ENCODE data around the gene PRKAA2. TPM values are rescaled to one million over a fixed set of nuclear protein-coding genes. Genes with fewer than 3 reads are reported as not detected.

PRKAA2 gene
- total RNA-seq, 1 donor from 2014 or later: not detected

DNA sequence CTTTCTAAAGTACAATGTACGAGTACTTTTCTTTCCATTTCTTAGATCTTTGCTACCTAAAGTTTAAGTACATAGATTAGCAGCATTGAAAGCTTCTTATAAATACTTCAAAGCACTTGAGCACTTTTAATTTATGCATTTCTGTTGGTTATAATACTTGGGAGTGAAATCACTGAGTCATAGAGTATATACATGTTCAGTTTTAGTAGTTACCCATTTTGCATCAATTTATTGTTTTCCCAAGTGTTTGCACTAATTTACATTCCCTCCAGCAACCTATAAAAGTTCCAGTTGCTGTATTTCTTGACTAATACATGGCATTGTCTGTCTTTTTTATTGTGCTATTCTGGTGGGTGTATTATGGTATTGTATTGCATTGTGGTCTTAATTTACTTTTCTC is 20.3 kb downstream of the PRKAA2 start:
- no peaks in the 10 kb centered on the region for H3K36me3 Mint-ChIP-seq (ENCODE audit: low read depth)
- H3K4me3 Mint-ChIP-seq (ENCODE audit: low read depth): no peak overlapping the region
- no peak for DNase-seq (ENCODE audit: low spot score)
- H3K27me3 Mint-ChIP-seq (ENCODE audit: low read depth): no peaks in the 10 kb centered on the region
- intact Hi-C loops (cut with micrococcal nuclease): no loop called here
- no peak overlapping the region for H3K27ac Mint-ChIP-seq
- no peaks in the 10 kb centered on the region for H3K4me1 Mint-ChIP-seq (ENCODE audit: low read depth)
- no peaks in the 10 kb centered on the region for H3K9me3 Mint-ChIP-seq

DNA sequence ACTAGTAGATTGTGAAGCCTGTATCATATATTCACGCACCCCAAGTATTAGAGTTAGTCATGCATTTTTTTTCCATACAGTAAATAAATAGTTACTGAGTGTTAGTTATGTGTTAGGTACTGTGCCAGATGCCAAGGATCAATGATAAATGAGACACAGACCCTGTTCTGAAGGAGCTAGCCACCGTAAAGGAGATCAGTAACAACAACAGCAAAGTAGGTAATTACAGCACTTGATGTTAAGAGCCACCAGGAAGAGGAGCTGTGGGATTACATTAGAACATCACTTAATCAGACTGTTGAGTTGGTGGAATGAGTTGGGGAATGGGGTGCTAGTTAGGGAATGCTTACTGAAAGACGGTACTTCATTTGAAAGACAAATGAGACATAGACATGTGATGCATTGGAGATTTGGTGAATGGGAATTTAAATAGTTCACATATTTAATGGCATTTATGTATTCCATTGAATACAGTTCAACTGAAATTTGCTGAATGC is 21.0 kb downstream of the PRKAA2 start:
- Mint-ChIP-seq H3K36me3 (ENCODE audit: low read depth) (no peaks in the 10 kb centered on the region), H3K27ac (no peak overlapping the region)
- intact Hi-C loops (cut with micrococcal nuclease): no loop called here

DNA sequence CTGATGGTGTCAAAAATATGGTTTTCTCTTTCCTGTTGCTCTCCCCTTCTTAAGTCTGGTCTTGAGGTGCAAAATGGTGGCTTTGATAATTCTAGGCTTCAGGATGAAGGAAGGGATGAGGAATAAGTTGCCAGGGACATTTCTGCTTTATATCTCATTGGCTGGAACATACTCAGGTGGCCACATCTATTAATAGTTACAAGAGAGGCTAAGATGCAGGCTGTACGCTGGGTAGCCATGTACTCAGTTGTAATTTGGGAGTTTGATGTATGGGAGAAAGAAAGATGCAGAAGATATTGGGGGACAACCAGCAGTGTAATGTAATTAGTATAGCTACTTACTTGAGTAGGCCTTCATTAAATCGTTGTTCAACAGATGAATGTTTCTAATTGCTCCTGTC is 25.2 kb downstream of the PRKAA2 start:
- Mint-ChIP-seq H3K4me3 (ENCODE audit: low read depth) (no peak overlapping the region), H3K9me3 (no peaks in the 10 kb centered on the region), H3K27ac (no peak overlapping the region), H3K27me3 (ENCODE audit: low read depth) (no peaks in the 10 kb centered on the region), H3K36me3 (ENCODE audit: low read depth) (no peaks in the 10 kb centered on the region), H3K4me1 (ENCODE audit: low read depth) (no peaks in the 10 kb centered on the region)
- no peak for DNase-seq (ENCODE audit: low spot score)
- intact Hi-C loops (cut with micrococcal nuclease): no loop called here

More for the DNA sequence above, 21.0 kb downstream of the PRKAA2 start:
- Mint-ChIP-seq H3K4me1 (ENCODE audit: low read depth) (no peaks in the 10 kb centered on the region), H3K9me3 (no peaks in the 10 kb centered on the region), H3K27me3 (ENCODE audit: low read depth) (no peaks in the 10 kb centered on the region), H3K4me3 (ENCODE audit: low read depth) (no peak overlapping the region)
- no peak for DNase-seq (ENCODE audit: low spot score)

DNA sequence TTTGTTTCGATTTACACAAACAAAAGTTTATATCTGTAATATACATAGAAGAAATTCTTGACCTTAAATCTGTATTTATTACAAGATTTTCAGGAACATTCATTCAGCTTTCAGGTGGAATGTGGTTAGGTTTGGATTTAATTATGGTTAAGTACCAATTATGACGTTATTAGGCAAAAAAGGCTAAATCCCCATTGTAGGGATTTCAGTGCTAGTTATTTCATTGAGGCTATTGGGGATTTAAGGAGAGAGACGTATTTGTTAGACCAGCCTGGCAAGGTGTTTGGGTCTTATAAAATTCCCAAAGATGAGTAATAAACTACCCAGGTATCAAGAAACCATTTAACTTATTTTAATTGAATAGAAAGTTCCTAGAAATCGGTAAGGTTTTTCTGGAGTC is 26.0 kb downstream of the PRKAA2 start:
- Mint-ChIP-seq H3K9me3 (no peaks in the 10 kb centered on the region), H3K27ac (no peak overlapping the region), H3K4me1 (ENCODE audit: low read depth) (no peaks in the 10 kb centered on the region), H3K4me3 (ENCODE audit: low read depth) (no peak overlapping the region), H3K36me3 (ENCODE audit: low read depth) (no peaks in the 10 kb centered on the region), H3K27me3 (ENCODE audit: low read depth) (no peaks in the 10 kb centered on the region)
- intact Hi-C loops (cut with micrococcal nuclease): no loop called here
- DNase-seq (ENCODE audit: low spot score): no peak

DNA sequence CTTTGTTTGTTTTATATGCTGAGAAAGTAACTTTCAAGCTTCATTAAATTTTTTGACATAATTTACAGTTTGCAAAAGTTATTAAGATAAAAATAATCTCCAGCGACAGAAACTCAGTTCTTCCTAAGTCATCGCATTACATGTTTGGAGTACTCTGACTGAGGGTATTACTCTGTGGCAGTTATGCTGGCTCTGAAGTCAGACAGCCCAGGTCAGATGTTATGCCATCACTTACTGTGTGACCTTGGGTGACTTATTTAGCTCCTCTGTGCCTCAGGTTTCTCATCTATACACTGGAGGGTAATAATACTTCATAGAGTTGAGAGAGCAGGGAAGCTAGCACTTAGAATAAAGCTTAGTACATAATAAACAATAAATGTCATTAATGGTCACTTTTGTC is 26.4 kb downstream of the PRKAA2 start:
- no peaks in the 10 kb centered on the region for H3K27me3 Mint-ChIP-seq (ENCODE audit: low read depth)
- no peaks in the 10 kb centered on the region for H3K36me3 Mint-ChIP-seq (ENCODE audit: low read depth)
- DNase-seq (ENCODE audit: low spot score): no peak
- H3K4me1 Mint-ChIP-seq (ENCODE audit: low read depth): no peaks in the 10 kb centered on the region
- H3K9me3 Mint-ChIP-seq: no peaks in the 10 kb centered on the region
- intact Hi-C loops (cut with micrococcal nuclease): no loop called here
- no peak overlapping the region for H3K27ac Mint-ChIP-seq
- no peak overlapping the region for H3K4me3 Mint-ChIP-seq (ENCODE audit: low read depth)

DNA sequence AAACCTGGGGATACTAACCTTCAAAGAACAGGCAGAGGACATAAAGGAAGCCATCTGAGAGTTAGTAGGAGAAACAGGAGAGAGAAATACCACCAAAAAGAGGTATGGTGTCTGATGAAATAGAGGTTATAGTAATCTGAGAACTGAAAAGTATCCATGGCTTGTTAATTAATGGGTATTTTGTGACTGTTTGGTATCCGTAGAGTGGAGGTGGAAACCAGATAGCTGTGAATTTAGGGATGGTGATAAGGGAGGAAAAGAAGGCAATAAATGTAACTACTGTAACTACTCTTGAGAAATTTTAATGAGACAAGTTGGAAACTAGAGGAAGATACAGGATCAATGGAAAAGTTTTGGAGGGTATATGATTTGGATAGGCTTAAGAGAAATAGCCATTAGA is 27.5 kb downstream of the PRKAA2 start:
- Mint-ChIP-seq H3K4me3 (ENCODE audit: low read depth) (no peak overlapping the region), H3K9me3 (no peaks in the 10 kb centered on the region), H3K27me3 (ENCODE audit: low read depth) (no peaks in the 10 kb centered on the region), H3K4me1 (ENCODE audit: low read depth) (no peaks in the 10 kb centered on the region), H3K27ac (no peak overlapping the region), H3K36me3 (ENCODE audit: low read depth) (no peaks in the 10 kb centered on the region)
- DNase-seq (ENCODE audit: low spot score): no peak
- intact Hi-C loops (cut with micrococcal nuclease): no loop called here

DNA sequence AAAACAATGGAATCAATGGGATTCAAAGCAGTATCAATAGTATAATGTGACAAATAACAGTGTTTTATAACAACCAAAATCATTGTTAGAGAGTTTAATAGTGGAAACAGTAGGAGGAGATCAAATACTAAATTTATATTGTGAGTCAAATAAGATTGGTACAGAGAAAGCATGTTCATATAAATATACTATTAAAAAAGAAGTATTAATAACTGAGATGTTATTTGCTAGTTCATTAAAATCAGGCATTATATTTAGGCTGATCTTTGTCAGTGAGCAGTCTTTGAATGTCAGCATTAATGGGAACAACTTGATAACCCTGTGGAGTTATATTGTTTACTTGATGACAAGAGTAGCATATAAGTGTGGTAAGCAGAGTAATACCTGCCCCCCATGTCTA is 30.6 kb downstream of the PRKAA2 start:
- H3K27me3 Mint-ChIP-seq (ENCODE audit: low read depth): no peaks in the 10 kb centered on the region
- intact Hi-C loops (cut with micrococcal nuclease): no loop called here

DNA sequence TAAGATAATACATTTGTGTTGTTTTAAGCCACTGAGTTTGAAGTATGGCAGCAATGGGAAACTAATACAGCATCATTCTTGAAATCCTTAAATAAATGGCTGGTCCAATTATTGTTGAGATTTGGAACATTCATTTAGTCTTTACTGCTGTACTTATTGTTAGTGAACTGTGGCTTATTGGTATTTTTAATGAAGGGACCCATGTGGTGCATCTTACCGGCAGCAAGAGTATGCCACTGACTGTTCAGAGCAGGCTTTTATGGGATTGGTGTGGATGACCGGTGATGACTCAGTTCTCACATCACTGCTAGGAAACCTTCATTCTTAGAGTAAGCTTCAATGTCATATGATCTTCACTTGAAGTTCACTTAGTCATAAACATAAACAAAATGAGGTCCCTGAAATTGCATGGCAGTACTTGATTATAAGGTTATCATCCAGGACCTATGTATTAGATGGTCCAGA is 31.5 kb downstream of the PRKAA2 start:
- no peak overlapping the region for H3K4me3 Mint-ChIP-seq (ENCODE audit: low read depth)
- no peaks in the 10 kb centered on the region for H3K9me3 Mint-ChIP-seq
- H3K27me3 Mint-ChIP-seq (ENCODE audit: low read depth): no peaks in the 10 kb centered on the region

More for the DNA sequence above, 30.6 kb downstream of the PRKAA2 start:
- Mint-ChIP-seq H3K9me3 (no peaks in the 10 kb centered on the region), H3K27ac (no peak overlapping the region), H3K36me3 (ENCODE audit: low read depth) (no peaks in the 10 kb centered on the region), H3K4me1 (ENCODE audit: low read depth) (no peaks in the 10 kb centered on the region), H3K4me3 (ENCODE audit: low read depth) (no peak overlapping the region)
- DNase-seq (ENCODE audit: low spot score): no peak

DNA sequence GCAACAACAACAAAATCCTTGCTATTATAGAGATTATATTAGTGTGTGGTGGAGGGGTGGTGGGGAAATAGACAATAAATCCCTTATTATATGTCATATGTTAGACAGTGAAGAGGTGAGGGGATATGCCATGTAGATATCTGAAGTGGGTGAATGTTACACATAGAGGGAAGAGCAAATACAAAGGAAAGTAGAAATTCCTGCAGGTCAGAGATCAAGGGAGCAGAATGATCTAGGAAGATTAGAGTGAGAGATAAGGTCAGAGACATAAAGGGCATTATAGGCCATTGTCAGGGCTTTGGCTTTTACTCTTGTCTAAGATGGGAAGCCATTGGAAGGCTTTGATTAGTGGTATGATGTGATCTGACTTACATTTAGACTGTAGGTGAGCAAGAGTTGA is 38.5 kb downstream of the PRKAA2 start:
- Mint-ChIP-seq H3K27ac (no peak overlapping the region), H3K9me3 (no peaks in the 10 kb centered on the region), H3K27me3 (ENCODE audit: low read depth) (no peaks in the 10 kb centered on the region), H3K4me1 (ENCODE audit: low read depth) (no peaks in the 10 kb centered on the region), H3K4me3 (ENCODE audit: low read depth) (no peak overlapping the region), H3K36me3 (ENCODE audit: low read depth) (no peaks in the 10 kb centered on the region)
- DNase-seq (ENCODE audit: low spot score): no peak
- intact Hi-C loops (cut with micrococcal nuclease): no loop called here

More for the DNA sequence above, 31.5 kb downstream of the PRKAA2 start:
- DNase-seq (ENCODE audit: low spot score): no peak
- Mint-ChIP-seq H3K4me1 (ENCODE audit: low read depth) (no peaks in the 10 kb centered on the region), H3K27ac (no peak overlapping the region), H3K36me3 (ENCODE audit: low read depth) (no peaks in the 10 kb centered on the region)
- intact Hi-C loops (cut with micrococcal nuclease): no loop called here

DNA sequence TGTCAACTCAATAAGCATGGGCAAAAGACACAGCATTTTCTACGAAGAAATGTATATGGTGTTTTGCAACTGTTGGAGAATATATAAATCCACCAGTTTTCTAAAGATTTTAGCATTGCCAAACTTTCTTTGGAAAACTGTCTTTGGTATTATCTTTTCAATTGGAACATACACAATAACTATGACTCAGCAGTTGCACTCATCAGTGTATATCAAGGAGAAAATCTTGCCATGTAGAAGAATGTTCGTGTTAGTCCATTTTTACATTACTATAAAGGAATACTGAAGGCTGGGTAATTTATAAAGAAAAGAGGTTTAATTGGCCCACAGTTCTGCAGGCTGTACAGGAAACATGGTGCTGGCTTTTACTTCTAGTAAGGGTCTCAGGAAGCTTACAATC is 41.1 kb downstream of the PRKAA2 start:
- H3K9me3 Mint-ChIP-seq: no peaks in the 10 kb centered on the region
- DNase-seq (ENCODE audit: low spot score): no peak
- H3K4me1 Mint-ChIP-seq (ENCODE audit: low read depth): no peaks in the 10 kb centered on the region
- no peak overlapping the region for H3K27ac Mint-ChIP-seq
- H3K36me3 Mint-ChIP-seq (ENCODE audit: low read depth): no peaks in the 10 kb centered on the region
- H3K4me3 Mint-ChIP-seq (ENCODE audit: low read depth): no peak overlapping the region
- intact Hi-C loops (cut with micrococcal nuclease): no loop called here
- H3K27me3 Mint-ChIP-seq (ENCODE audit: low read depth): no peaks in the 10 kb centered on the region

DNA sequence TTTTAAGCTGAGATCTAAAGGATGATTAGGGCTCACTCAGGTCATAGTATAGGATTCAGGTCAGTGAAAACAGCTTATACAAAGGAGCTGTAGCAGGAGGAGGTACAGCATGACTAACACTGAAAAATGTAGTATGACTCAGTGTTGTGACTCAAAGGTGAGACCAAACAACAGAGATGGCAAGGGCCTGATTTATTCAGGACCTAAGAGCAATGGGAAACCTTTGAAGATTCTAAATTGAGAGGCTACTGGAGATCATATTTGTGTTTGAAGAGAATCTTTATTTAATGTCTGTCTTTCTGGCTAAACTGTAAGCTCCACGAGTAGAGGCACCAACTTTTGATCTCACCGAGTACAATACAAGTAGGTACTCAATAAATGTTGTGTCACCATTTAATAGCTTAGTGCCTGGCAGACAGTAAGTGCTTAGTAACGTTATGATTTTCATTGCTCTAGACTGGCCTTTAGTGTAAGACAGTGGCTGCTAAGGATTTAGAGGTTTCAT is 43.5 kb downstream of the PRKAA2 start:
- Mint-ChIP-seq H3K27ac (no peak overlapping the region), H3K4me3 (ENCODE audit: low read depth) (no peak overlapping the region)

DNA sequence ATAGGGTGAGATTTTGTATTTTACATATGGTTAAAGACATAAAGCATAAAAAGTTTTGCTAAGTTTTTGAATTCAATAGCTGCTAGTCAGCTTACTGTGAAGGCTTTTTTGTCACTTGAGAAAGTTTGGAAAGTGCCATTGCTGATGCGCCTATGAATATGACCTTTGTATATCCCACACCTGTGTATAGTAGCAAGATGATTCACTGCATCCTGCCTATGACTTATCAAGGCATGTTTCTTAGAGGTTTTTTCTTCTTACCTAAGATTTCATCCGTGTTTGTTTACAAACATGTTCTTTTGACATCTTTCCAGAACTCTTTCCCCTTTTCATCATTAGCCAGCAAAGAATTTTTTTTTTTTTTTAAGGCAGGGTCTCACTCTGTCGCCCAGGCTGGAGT is 51.5 kb downstream of the PRKAA2 start:
- Mint-ChIP-seq H3K4me1 (ENCODE audit: low read depth) (no peaks in the 10 kb centered on the region), H3K36me3 (ENCODE audit: low read depth) (no peaks in the 10 kb centered on the region), H3K9me3 (peaks cover 3% of the 10 kb centered on the region), H3K27ac (no peak overlapping the region), H3K27me3 (ENCODE audit: low read depth) (no peaks in the 10 kb centered on the region), H3K4me3 (ENCODE audit: low read depth) (no peak overlapping the region)
- DNase-seq (ENCODE audit: low spot score): no peak
- intact Hi-C loops (cut with micrococcal nuclease): no loop called here

More for the DNA sequence above, 43.5 kb downstream of the PRKAA2 start:
- H3K4me1 Mint-ChIP-seq (ENCODE audit: low read depth): no peaks in the 10 kb centered on the region
- H3K9me3 Mint-ChIP-seq: no peaks in the 10 kb centered on the region
- no peak for DNase-seq (ENCODE audit: low spot score)
- H3K27me3 Mint-ChIP-seq (ENCODE audit: low read depth): no peaks in the 10 kb centered on the region
- H3K36me3 Mint-ChIP-seq (ENCODE audit: low read depth): no peaks in the 10 kb centered on the region
- intact Hi-C loops (cut with micrococcal nuclease): no loop called here

DNA sequence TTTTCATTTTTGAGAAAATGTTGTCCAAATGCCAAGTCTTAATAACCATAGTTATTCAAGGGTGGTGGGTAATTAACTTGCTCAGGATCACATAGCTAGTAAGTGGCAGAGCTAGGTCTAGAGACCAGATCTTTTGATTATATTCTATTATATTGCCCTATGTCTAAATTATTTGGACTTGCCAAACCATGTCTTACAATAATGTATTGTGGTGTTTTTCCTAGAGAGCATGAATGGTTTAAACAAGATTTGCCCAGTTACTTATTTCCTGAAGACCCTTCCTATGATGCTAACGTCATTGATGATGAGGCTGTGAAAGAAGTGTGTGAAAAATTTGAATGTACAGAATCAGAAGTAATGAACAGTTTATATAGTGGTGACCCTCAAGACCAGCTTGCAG is 58.6 kb downstream of the PRKAA2 start:
- no peak for DNase-seq (ENCODE audit: low spot score)
- intact Hi-C loops (cut with micrococcal nuclease): no loop called here
- no peaks in the 10 kb centered on the region for H3K4me1 Mint-ChIP-seq (ENCODE audit: low read depth)
- H3K36me3 Mint-ChIP-seq (ENCODE audit: low read depth): no peaks in the 10 kb centered on the region
- no peaks in the 10 kb centered on the region for H3K27me3 Mint-ChIP-seq (ENCODE audit: low read depth)
- H3K9me3 Mint-ChIP-seq: peaks cover 3% of the 10 kb centered on the region
- H3K27ac Mint-ChIP-seq: no peak overlapping the region
- no peak overlapping the region for H3K4me3 Mint-ChIP-seq (ENCODE audit: low read depth)

DNA sequence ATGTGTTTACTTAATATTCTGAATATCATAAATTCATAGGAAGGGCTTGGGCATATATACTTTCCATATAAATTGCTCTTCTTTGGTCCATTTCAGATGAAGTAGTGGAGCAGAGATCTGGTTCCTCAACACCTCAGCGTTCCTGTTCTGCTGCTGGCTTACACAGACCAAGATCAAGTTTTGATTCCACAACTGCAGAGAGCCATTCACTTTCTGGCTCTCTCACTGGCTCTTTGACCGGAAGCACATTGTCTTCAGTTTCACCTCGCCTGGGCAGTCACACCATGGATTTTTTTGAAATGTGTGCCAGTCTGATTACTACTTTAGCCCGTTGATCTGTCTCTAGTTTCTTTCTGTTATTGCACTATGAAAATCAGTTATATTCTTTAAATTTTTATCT is 62.3 kb downstream of the PRKAA2 start:
- H3K36me3 Mint-ChIP-seq (ENCODE audit: low read depth): no peaks in the 10 kb centered on the region
- no peak overlapping the region for H3K27ac Mint-ChIP-seq
- DNase-seq (ENCODE audit: low spot score): no peak
- no peaks in the 10 kb centered on the region for H3K4me1 Mint-ChIP-seq (ENCODE audit: low read depth)
- no peaks in the 10 kb centered on the region for H3K9me3 Mint-ChIP-seq
- H3K4me3 Mint-ChIP-seq (ENCODE audit: low read depth): no peak overlapping the region
- intact Hi-C loops (cut with micrococcal nuclease): no loop called here
- peaks cover 4% of the 10 kb centered on the region for H3K27me3 Mint-ChIP-seq (ENCODE audit: low read depth)

Measured in activated T-helper 2 cell treated with anti-CD3 and anti-CD28 coated beads, Interferon-gamma antibody, Interleukin-2, Interleukin-4, amounts not matched to agents 10 μg/mL and 5 μg/mL and 100 μg/mL, durations not matched to agents 14 hours and 24 hours and 36 hours (primary cell).